Germinal center (tissue), 1 donor: ENCODE results near the gene SPTBN4.
"Not testable (repeated sequence)": the region's sequence is repeated elsewhere in the genome, so short reads cannot be mapped to it uniquely, and the experiment has no call there.

Experiments
- DNase-seq: peaks from one replicate; pipeline ENCODE4 v3.0.0; 2012; ENCODE audit warnings: mixed read lengths, low spot score

The SPTBN4 gene

GRCh38 chr19:40507892-40508291 is 41.1 kb downstream of the SPTBN4 start:
- no peak for DNase-seq

GRCh38 chr19:40508739-40509260 is 42.0 kb downstream of the SPTBN4 start:
- no peak for DNase-seq

- DNase-seq: no peak
Observed at GRCh38 chr19:40510526-40511115, 43.8 kb downstream of the SPTBN4 start.

GRCh38 chr19:40511487-40511886 is 44.7 kb downstream of the SPTBN4 start:
- no peak for DNase-seq

- DNase-seq: no peak
Observed at GRCh38 chr19:40512110-40512472, 45.3 kb downstream of the SPTBN4 start.

- DNase-seq: no peak
Observed at GRCh38 chr19:40512473-40513344, 45.9 kb downstream of the SPTBN4 start.

- DNase-seq: no peak
Observed at GRCh38 chr19:40513345-40513678, 46.5 kb downstream of the SPTBN4 start.

- DNase-seq: no peak
Observed at GRCh38 chr19:40513741-40514315, 47.0 kb downstream of the SPTBN4 start.

- DNase-seq: no peak
Observed at GRCh38 chr19:40517248-40517647, 50.4 kb downstream of the SPTBN4 start.

- DNase-seq: no peak
Observed at GRCh38 chr19:40519352-40520322, 52.8 kb downstream of the SPTBN4 start.

GRCh38 chr19:40521276-40521675 is 54.5 kb downstream of the SPTBN4 start:
- no peak for DNase-seq

GRCh38 chr19:40521900-40522299 is 55.1 kb downstream of the SPTBN4 start:
- DNase-seq: not testable (repeated sequence)

GRCh38 chr19:40523322-40524047 is 56.7 kb downstream of the SPTBN4 start:
- DNase-seq: peak; percentile 60

GRCh38 chr19:40524133-40524549 is 57.3 kb downstream of the SPTBN4 start:
- DNase-seq: no peak

- DNase-seq: no peak
Observed at GRCh38 chr19:40524655-40525054, 57.9 kb downstream of the SPTBN4 start.

GRCh38 chr19:40525234-40526051 is 58.6 kb downstream of the SPTBN4 start:
- no peak for DNase-seq

- DNase-seq: no peak
Observed at GRCh38 chr19:40528078-40528477, 61.3 kb downstream of the SPTBN4 start.

- DNase-seq: no peak
Observed at GRCh38 chr19:40528533-40529092, 61.8 kb downstream of the SPTBN4 start.

GRCh38 chr19:40529093-40529954 is 62.5 kb downstream of the SPTBN4 start:
- DNase-seq: peak; percentile 99
